Fibroblast of upper back skin (primary cell): Measurements from ENCODE around the gene CCDC154.

Experiments
- DNase-seq: peaks from one replicate; pipeline ENCODE4 v3.0.0-alpha.2; 2013

Gene CCDC154

GRCh38 chr16:1434644-1435592, 9.4 kb downstream of the CCDC154 start:
- no peak for DNase-seq

GRCh38 chr16:1433756-1434155, 10.6 kb downstream of the CCDC154 start:
- no peak for DNase-seq

GRCh38 chr16:1433263-1433560, 11.1 kb downstream of the CCDC154 start:
- no peak for DNase-seq

GRCh38 chr16:1432388-1433262, 11.7 kb downstream of the CCDC154 start:
- no peak for DNase-seq

GRCh38 chr16:1431497-1432270, 12.7 kb downstream of the CCDC154 start:
- no peak for DNase-seq

GRCh38 chr16:1430759-1431496, 13.4 kb downstream of the CCDC154 start, which contains the start of gene PERCC1:
TSS of gene PERCC1 (plus strand) at chr16:1431078. CDS start at chr16:1432594, 1,516 bp downstream.
- DNase-seq: no peak

- DNase-seq: no peak
These were observed 14.1 kb downstream of the CCDC154 start for GRCh38 chr16:1430214-1430758.

- no peak for DNase-seq
These were observed 14.7 kb downstream of the CCDC154 start for GRCh38 chr16:1429631-1430030.

GRCh38 chr16:1429012-1429411, 15.3 kb downstream of the CCDC154 start:
- DNase-seq: no peak

GRCh38 chr16:1428511-1428910, 15.8 kb downstream of the CCDC154 start:
- DNase-seq: peak; percentile 10

- no peak for DNase-seq
These were observed 16.6 kb downstream of the CCDC154 start for GRCh38 chr16:1427473-1428461.

GRCh38 chr16:1426734-1427471, 17.5 kb downstream of the CCDC154 start:
- DNase-seq: no peak

GRCh38 chr16:1425616-1426370, 18.6 kb downstream of the CCDC154 start:
- no peak for DNase-seq

- no peak for DNase-seq
These were observed 20.3 kb downstream of the CCDC154 start for GRCh38 chr16:1424028-1424427.

- no peak for DNase-seq
These were observed 22.3 kb downstream of the CCDC154 start for GRCh38 chr16:1422076-1422475.

GRCh38 chr16:1420111-1420539, 24.2 kb downstream of the CCDC154 start:
- no peak for DNase-seq

- DNase-seq: no peak
These were observed 27.8 kb downstream of the CCDC154 start for GRCh38 chr16:1416521-1416941.

- peak; percentile 50 for DNase-seq
These were observed 29.7 kb downstream of the CCDC154 start, which contains the start of gene UNKL for GRCh38 chr16:1414532-1415260. TSS of gene UNKL (minus strand) at chr16:1414704. CDS start at chr16:1414691, 13 bp downstream.
